Activated CD4-positive, CD25-positive, alpha-beta regulatory T cell treated with anti-CD3 and anti-CD28 coated beads, Interleukin-2, amount 50 U/mL, for 24 hours (primary cell): Measurements from ENCODE around the gene PLEKHA4.

Source experiments
- ATAC-seq, 2 donors: fragments of 150-1000 bp; cut with Tn5 transposase; one replicate each; pipeline ENCODE4 v1.10.0; 2021; ENCODE audit warnings: mild to moderate bottlenecking in 1 of 2, moderate library complexity in 1 of 2

Gene PLEKHA4

DNA sequence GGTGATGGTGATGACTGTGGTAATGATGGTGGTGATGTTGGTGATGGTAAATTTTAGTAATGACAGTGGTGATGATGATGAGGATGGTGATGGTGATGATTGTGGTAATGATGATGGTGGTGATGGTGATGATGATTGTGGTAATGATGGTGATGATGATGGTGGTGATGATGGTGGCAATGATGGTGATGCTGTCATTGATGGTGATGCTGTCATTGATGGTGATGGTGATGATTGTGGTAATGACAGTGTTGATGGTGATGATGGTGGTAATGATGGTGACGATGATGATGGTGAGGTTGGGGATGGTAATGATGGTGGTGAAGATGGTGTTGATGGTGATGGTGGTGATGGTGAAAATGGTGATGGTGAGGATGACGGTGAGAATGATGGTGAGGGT lies 45.9 kb downstream of the PLEKHA4 start:
- ATAC-seq: no peak

DNA sequence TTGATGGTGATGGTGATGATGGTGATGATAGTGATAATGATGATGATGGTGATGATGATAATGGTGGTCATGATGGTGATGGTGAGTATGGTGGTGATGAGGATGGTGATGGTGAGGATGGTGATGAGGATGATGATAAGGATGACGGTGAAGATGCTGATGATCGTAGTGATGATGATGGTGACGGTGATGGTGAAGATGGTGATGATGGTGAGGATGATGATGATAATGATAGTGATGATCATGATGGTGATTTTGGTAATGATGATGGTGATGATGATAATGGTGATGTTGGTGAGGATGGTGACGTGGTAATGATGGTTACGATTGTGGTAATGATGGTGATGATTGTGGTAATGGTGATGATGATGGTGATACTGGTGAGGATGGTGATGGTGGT lies 46.8 kb downstream of the PLEKHA4 start:
- ATAC-seq: no peak

DNA sequence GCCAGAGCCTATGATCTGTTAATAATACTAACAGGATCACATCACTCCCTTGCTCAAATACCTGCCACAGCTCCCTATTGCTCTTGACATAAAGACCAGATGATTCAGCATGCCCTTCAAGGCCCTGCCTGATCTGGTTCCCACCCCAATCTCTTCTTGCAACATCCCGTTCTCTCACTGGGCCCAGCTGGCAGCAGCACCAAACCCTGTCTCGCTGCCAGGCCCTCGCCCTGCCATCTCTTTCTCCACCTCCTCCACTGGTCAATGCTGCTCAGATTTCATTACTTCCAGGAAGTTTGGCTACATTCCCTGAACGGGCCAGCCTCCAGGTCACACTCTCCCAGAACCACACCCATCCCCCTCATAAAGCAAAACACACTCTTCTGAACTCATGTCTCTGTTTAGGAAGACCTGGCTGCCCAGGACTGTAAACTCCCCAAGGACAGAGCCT lies 49.0 kb downstream of the PLEKHA4 start:
- no peak for ATAC-seq

DNA sequence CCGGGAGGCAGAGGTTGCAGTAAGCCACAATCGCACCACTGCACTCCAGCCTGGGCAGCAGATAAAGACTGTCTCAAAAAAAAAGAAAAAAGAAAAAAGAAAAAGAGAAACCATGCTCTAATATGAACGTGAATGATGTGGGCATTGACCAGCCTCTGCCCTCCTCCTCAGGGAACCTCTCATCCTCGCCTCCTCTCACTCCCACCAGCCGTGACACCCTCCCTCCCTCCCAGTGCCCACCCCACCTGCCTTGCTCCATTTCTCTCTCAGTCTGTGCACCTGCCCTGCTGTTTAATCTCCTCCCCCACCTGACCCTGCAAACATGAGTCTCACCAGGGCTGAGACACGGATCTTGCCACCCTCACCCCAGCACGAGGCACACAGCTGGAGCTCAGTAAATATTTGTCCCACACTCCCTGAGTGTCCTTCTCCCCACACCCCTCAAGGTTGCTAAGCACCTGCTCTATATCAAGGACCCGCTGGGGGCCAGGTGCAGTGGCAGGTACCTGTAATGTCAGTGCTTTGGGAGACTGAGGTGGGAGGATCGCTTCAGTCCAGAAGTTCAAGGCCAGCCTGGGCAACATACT lies 50.1 kb downstream of the PLEKHA4 start:
- no peak for ATAC-seq

DNA sequence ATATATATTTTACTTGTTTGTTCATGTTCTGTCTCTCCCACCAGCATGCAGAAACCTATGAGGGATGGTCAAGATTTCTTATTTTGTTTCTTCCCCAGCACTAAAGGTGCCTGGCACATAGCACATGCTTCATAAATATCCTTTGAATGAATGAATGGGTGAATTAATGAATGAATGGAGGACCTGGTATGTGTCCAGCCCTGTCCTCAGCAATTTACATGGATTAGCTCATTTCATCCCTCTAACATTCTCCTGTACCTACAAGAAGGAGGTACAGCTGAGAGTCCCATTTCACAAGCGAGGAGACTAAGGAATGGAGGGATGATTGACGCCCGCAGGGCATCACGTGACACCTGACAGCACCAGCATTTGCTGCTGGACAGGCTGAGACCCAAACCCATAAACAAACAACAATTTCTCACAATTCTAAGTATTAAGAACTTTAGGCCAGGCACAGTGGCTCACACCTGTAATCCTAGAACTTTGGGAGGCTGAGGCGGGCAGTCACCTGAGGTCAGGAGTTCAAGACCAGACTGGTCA lies 50.8 kb downstream of the PLEKHA4 start:
- no peak for ATAC-seq

DNA sequence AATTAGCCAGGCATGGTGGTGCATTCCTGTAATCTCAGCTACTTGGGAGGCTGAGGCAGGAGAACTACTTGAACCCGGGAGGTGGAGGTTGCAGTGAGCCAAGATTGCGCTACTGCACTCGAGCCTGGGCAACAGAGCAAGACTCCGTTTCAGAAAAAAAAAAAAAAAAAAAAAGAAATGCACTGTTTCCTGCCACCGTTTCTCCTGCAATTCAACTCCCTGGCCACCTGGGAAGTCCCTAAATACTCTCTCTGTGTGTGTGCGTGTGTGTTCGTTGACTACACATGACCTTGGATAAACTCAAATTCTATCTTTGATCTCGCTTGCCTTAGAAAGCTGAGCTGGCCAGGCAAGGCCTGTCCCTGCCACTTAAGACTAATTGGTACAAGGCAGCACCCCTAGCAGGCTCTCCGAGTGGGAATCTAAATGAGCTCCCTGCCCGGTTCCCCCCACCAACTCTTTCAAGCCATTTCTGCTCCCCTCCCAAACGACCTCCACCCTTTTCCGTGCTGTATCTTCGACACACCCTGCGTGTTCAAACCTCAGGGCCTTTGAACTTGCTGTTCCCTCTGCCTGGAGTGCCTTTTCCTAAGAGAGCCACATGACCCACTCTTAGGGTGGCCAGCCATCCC lies 52.4 kb downstream of the PLEKHA4 start:
- ATAC-seq: no peak

DNA sequence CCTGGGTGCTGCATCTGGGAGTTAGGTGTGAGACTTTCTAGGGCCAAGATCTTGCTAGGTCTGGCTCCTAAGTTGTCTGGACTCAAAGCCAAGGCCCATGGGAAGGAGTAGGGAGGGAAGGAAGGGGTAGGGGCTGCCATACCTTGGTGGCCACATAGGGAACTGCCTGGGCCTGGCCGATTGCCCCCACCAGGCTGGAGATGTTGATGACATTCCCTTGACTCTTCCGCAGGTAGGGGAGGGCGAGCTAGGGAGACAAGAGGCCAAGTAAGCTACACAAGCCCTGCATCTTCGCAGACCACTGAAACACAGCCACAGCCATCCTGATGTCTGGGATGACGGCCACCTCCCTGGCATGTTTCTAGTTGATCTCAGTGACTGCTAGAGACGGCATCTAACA lies 53.5 kb downstream of the PLEKHA4 start:
- no peak for ATAC-seq

DNA sequence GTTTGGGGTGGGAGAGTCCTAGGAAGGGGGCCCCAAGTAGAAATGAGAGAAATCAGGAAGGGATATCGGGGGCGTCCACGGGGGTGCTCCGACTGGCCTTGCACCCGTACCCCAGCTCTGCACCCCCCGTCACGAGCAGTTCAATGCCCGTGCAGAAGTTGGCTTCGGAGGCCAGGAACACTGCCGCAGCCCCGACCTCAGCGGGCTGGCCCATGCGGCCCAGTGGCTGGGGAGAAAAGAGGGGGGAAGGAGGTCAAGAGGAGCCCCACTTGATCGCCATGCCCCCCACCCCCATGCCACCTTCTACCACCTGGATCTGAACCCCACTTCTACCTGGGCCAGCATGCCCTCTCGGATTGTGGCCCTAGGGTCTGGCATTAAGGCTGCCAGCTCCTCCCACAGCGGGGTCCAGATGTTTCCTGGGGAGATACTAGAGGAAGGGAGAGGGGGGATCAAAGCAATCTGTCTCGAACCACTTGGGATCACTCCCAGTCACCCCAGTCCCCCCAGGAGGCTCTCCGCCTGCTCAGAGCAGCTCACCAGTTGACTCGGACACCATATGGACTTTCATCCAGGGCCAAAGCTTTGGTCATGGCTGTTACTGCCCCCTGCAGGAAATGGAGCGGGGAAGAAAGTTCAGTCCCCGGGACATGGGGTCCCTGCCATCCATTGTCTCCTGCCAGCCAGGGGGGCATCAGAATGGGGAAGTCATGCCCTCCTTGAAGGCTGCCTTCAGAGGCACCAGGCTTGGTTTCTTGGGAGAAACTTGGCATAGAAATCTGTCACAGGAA lies 55.1 kb downstream of the PLEKHA4 start:
- no peak for ATAC-seq

DNA sequence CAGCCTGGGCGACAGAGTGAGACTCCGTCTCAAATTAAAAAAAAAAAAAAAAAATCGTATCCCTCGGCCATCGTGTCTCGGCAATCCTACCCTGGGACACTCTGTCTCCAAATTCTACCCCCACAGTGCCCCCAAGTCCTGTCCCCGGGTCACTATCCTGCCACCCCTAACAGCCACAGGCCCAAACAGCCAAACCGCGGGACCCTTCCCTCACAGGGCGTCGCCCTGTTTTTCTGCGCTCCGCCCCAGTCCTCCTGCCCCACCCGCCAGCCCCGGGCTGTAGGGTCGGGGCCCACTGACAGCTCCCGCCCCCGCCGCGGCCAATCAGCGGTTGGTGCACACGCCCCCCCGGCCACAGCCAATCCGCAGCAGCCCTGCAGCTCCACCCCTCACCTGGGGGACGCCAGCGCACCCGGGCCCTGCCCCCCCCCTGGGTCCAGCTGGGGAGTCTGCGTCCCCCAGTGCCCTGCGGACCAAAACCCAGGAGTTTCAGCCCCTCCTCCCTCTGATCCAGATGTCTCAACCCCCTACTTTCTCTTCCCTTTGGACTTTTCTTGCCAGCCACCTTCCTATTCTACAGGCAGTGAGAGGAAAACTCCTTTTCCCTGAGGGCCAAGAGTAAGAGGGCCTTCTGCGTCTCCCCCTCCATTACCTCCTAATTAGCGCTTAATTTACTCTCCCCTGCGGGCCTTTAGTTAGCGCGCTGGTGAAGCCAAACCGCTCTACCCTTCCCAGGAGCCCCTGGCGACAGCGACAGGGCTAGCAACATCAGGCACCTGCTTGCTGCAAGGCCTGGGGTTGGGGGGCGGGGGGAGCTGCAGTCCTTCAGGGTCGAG lies 56.1 kb downstream of the PLEKHA4 start:
- peak; percentile 50 to 63 for ATAC-seq

DNA sequence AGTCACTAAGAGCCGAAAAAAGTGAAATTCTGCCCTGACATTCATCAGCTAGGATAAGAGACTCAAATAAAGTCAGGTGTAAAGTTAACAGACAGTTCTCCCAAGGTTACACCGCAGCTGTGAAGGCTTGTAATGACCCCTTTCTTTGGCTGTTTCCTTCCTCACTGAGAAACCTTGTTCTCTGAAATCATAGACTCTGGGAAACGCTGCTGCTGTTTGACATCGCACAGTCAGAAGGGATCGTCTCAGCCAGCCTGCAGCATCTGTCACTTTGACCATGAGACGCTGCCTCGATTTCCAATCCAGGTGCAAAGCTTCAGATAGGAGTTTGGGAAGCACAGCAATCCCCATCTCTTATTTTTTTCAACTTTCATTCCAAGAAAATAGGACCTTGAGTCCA lies 58.3 kb downstream of the PLEKHA4 start:
- no peak for ATAC-seq

DNA sequence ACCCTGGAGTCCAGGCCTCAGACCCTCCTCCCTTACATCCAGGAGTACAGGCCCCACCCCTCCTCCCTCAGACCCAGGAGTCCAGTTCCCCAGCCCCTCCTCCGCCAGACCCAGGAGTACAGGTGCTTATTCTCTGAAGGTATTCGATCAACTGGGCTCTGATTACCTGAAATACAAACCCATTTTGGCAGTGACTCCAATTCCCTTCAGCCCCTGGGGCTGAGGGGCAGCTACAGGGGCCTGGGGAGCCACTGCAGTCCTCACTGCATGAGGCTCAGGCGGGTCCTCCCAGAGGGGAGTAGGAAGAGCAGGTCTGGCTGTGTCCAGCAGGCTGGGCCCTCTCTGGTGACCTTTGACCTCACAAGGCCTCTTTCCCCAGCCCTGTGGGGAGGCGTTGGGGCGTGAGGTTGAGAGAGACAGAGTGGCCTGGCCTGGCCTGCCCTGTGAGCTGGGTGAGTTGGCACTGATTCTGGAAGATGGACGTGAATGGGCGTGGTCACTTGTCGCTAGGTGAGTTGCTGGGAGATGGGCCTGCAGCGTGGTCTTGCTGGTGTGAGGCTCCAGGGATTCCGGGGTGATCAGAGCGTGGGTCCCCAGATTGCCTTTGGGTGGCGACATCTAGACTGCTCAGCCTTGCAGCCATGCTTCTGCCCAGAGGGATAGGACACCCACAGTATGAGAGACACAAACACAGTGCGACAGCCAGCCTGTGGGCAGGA lies 60.7 kb downstream of the PLEKHA4 start:
- ATAC-seq: no peak

DNA sequence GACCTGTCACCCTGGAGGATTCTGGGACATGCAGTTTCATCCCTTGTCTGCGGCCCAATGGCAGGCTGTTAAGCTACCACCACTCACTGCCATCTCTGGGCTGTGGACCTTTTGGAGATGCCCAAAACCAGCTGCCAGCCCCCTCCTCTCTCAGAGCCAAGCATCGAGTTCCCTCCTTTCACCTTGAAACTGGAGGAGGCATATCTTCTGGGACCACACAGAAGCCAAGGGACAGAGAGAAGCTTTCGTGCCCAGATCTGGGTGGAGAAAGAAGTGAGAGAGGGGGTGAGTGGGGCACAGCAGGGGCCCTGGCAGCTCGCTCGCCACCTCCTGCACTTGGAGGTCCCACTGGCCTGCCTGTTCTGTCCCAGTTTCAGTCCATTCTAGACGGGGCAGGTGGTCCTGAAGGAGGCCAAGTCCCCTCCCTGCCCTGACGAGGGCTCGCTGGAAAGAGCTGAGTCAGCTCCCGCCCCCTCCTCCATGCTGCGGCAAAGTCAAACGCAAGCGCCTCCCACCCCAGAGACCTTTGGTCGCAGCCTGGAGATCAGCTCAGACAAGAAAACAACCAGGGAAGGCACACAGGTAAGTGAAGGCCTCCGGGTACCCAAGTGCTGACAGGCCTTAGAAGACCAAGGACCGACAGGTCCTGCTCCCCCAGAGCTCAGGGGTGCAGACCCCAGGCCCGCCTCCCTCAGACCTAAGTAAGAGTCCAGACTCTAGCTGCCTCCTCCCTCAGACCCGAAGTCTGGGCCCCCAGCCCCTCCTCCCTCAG lies 61.4 kb downstream of the PLEKHA4 start:
- peak in 1 of 2 donors; percentile 36 for ATAC-seq

DNA sequence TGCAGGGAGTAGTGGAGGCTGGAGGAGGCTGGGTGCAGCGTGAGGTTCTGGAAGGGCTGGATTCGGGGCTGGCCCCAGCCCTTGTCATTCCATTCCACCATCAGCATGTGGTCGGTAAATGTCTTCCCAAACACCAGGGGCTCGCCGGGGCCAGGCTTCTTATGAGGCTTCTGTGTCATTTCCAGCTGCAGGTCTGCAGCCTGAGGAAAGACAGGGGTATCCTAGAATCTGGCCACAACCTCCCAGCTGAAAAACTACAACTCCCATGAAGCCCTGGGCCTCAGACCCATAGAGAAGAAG lies 61.9 kb downstream of the PLEKHA4 start:
- ATAC-seq: peak in 1 of 2 donors; percentile 47

DNA sequence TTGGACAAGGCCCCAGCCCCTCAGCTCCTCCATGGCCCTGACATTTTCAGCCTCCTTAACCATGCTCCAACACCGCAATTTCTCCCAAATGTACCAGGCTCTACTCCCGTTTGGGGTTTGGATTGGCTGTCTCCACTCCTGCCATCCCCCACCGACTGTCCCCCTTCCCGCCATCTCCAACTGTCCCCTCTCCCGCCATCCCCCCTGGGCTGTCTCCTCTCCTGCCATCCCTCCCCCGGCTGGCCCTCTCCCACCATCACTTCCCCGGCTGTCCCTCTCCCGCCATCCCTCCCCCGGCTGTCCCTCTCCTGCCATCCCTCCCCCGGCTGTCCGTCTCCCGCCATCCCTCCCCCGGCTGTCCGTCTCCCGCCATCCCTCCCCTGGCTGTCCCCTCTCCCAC lies 63.0 kb downstream of the PLEKHA4 start:
- ATAC-seq: no peak

DNA sequence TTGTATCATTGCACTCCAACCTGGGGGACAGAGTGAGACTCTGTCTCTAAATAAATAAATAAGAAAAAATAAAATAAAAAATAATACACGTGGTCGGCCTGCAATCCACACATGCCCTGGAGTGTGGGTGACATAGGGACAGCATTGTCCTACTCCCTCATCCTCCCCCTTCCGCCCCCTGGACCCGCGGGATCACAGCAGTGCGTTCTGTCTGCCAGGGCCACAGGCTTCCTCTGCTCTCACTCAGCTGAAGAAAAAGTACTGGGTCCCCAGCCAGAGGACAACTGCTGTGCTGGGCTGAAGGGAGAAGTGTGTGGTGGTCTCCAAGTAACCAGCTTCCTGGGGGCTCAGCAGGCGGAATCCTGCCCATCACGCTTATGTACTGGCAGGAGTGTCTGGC lies 63.9 kb downstream of the PLEKHA4 start:
- ATAC-seq: no peak

DNA sequence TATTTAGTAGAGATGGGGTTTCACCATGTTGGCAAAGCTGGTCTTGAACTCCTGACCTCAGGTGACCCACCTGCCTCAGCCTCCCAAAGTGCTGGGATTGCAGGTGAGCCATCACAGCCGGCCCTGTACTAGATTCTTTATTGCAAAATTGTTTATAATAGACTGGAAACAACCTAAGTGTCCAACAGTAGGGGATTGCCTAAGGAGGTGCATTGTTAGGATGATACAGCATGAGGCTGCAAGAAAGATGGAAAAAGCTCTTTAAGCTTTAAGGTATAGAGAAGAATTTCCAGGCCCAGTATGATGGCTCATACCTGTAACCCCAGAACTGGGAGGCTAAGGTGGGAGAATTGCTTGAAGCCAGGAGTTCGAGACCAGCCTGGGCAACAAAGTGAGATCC lies 65.8 kb downstream of the PLEKHA4 start:
- no peak for ATAC-seq

DNA sequence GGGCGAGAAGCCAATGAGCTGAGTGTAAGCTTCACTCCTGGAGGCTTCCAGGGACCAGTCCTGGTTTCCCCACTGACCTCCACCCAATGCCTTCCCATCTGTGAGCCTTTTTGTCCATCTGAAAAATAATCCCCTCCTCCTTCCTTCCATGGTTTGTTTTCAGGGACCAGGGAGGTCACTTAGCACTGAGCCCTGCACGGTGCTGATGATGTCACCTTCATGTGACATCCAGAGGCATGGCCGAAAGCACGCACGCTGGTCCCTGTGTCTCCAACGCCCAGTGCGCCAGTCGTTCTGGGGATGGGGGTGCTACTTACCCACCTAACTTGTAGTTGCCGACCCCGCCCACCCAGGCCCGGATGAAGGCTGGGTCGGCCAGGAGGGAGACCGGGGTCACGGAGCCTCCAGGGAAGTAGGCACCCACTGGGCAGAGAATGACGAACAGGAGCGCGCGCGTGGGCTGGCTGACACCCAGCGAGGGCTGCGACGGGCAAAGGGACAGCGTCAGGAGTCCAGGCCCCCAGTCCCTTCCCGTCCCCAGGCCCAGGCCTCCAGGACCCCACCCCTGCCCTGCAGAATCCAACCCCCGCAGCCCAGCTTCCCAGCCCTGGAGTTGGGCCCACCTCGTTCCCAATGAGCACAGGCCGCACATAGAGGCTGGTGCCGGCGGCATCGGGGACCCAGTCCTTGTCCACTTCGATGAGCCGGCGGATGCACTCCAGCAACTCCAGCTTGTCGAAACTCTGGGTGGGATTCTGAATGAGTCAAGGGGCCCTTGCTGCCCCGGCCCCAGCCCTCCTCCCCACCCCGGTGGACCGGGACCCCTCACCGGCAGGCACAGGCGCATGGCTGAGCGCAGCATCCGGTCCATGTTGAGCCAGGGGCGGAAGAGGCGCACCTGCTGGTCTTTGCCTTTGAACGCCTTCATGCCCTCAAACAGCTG lies 68.8 kb downstream of the PLEKHA4 start:
- no peak for ATAC-seq

DNA sequence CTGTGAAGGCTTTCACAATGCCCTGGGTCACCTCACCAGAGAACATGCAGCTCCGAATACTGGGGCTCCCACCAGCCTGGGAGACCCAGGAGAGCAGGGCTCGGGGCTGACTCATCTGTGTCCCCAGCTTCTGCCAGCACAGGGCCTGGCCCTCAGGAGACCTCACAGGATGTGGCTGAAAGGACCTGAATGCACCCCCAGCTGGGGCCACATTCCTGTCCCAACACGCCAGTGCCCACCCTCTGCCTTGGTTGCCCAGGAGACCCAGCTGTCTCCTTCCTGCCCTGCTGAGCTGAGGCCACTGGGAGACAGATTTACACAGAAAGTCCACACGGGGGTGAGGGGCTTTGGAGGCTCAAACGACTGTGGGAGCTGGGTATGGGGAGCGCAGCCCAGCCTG lies 69.5 kb downstream of the PLEKHA4 start:
- ATAC-seq: no peak

DNA sequence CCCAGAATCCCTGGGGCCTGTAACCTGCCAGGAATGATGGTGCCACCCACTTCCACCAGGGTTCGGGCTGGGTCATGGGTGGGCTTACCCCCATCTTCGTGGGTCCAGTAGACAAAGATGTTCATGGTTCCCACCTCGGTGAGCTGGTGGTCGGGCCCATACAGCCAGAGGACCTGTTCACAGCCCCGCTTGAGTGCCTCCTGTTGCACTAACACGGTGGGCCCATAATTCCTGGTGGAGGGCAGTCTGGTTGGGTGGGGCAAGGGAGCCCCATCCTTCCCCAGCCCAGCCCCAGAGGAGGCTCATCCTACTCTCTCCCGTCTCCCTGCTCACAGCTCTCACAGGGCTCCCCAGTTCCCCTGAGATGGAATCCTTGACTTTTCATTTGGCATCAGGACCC lies 71.3 kb downstream of the PLEKHA4 start:
- ATAC-seq: no peak

DNA sequence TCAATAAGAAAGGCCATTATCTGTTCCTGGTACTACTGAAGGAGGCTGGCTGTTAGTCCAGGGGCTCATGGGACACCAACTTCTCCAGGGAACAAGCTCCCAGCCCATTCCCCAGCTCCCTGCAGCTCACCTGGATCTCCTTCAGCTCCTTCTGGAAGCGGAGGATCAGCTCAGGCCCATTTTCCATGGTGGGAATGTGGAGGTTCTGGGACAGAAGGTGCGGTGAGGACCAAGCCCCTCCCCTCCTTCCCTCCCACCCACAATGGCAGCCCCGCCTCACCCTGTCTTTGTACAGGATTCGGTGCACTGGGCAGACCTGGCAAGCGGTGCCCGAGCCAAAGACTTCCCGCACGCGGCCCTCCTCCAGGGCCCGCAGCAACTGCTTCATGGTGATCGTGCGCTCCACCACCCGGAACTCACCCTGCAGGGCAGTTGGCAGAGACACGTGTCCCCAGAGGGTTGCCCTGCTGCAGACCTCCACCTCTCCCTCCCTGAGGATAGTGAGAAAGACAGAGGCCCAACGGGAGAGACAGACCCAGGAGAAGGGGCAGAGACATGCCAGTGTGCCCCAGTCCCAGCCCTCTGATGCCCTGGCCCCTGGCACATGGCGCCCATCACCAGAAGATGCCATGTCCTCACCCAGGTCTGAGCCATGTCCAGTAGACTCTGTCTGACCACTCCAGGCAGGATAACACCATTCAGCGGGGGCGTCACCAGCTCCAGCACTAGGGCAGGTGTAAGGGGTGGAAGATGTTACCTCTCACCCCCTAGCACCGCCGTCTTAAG lies 71.9 kb downstream of the PLEKHA4 start:
- no peak for ATAC-seq
